A673 (cell line): ENCODE measurements around the gene CHST12. TPM values are rescaled to one million over a fixed set of nuclear protein-coding genes. Genes with fewer than 3 reads are reported as not detected.

Experiments used
- BruUV-seq: library from RNA; stranded (reverse); fragments of 400-500 nt; replicated peaks from 2 replicates; lab custom pipeline; 2021; lab: Mats Ljungman, UMichigan
- CTCF ChIA-PET: fragments of 300-600 bp; sonication (Branson Sonifier 250); formaldehyde crosslinking; loops from one replicate; lab custom pipeline; 2022; ENCODE audit warnings: antibody characterized with exemption; lab: Charles Lee
- POLR2A ChIA-PET: fragments of 300-600 bp; sonication (Branson Sonifier 250); formaldehyde crosslinking; loops from one replicate; lab custom pipeline; 2022; ENCODE audit warnings: antibody characterized with exemption; ENCODE audit not compliant: low non-redundant PET; lab: Charles Lee
- DNase-seq: peaks from one replicate; pipeline ENCODE4 v3.0.0-alpha.2; 2015; ENCODE audit warnings: low spot score
- H3K27ac ChIP-seq: fragments of 200-600 bp; sonication (generic); 2 replicates; pipeline ENCODE4 v1.5.1; 2016; ENCODE audit warnings: mixed run types, low read depth, mild to moderate bottlenecking, mixed read lengths, antibody characterized with exemption, low read length; ENCODE audit not compliant: poor library complexity, severe bottlenecking
- H3K27me3 ChIP-seq: fragments of 200-600 bp; sonication (generic); replicated peaks from 2 replicates; pipeline ENCODE4 v1.6.1; 2017; ENCODE audit warnings: mixed run types, low read depth, mild to moderate bottlenecking, mixed read lengths, antibody characterized with exemption, low read length; ENCODE audit not compliant: insufficient read depth, poor library complexity
- H3K36me3 ChIP-seq: fragments of 200-600 bp; sonication (generic); 2 replicates; pipeline ENCODE4 v1.6.1; 2016; ENCODE audit warnings: mixed run types, mild to moderate bottlenecking, mixed read lengths, antibody characterized with exemption, low read length; ENCODE audit not compliant: insufficient read depth, poor library complexity, severe bottlenecking
- H3K4me1 ChIP-seq: fragments of 200-600 bp; sonication (generic); 2 replicates; pipeline ENCODE4 v1.6.1; 2017; ENCODE audit warnings: mixed run types, mild to moderate bottlenecking, mixed read lengths, antibody characterized with exemption, low read length; ENCODE audit not compliant: insufficient read depth, poor library complexity, severe bottlenecking
- H3K4me3 ChIP-seq: fragments of 200-600 bp; sonication (generic); 2 replicates; pipeline ENCODE4 v1.5.1; 2016; ENCODE audit warnings: low read depth, mixed run types, mild to moderate bottlenecking, mixed read lengths, low read length; ENCODE audit not compliant: poor library complexity, severe bottlenecking
- H3K9me3 ChIP-seq: fragments of 200-600 bp; sonication (generic); 2 replicates; pipeline ENCODE4 v1.6.1; 2016; ENCODE audit warnings: mixed run types, low read depth, mild to moderate bottlenecking, mixed read lengths, antibody characterized with exemption, low read length; ENCODE audit not compliant: poor library complexity, severe bottlenecking
- CTCF ChIP-seq: fragments of 300-800, 200-600 bp; sonication (generic); conservative IDR thresholded peaks from 2 replicates; pipeline ENCODE4 v1.5.1; 2017; ENCODE audit warnings: low read depth, mild to moderate bottlenecking, antibody characterized with exemption, low read length, moderate library complexity, mixed read lengths
- EZH2 ChIP-seq: fragments of 200-600 bp; sonication (generic); IDR thresholded peaks from 2 replicates; pipeline ENCODE4 v1.6.1; 2017; ENCODE audit warnings: borderline replicate concordance, low read depth, mild to moderate bottlenecking, mixed read lengths, antibody characterized with exemption, low read length; ENCODE audit not compliant: poor library complexity, severe bottlenecking
- intact Hi-C: fragments of 100-400 bp; cut with micrococcal nuclease; formaldehyde crosslinking; loops from one replicate; pipeline ENCODE4 v1.10.0; 2022; ENCODE audit not compliant: unreplicated experiment
- total RNA-seq: library from RNA; stranded (reverse); gene quantifications from 2 replicates; pipeline ENCODE4 v1.2.3, GENCODE V29; 2021

The CHST12 gene
- total RNA-seq, 1 experiment from 2014 or later: 21.8 TPM

GRCh38 chr7:2445898-2446555, 42.6 kb downstream of the CHST12 start:
- BruUV-seq: no TSS peak
- no peak for DNase-seq
- TF ChIP-seq CTCF: no peak
- TF ChIP-seq EZH2: no peak
- ChIA-PET POLR2A (no interaction called here), CTCF (no interaction called here)
- Histone ChIP-seq H3K4me1 (no peaks in the 10 kb centered on the region), H3K9me3 (no peaks in the 10 kb centered on the region), H3K36me3 (no peaks in the 10 kb centered on the region), H3K27me3 (no peaks in the 10 kb centered on the region), H3K4me3 (no peak overlapping the region), H3K27ac (no peak overlapping the region)
- intact Hi-C loops: no loop called here

- intact Hi-C loops: no loop called here
- no peak overlapping the region for H3K4me3 ChIP-seq
- H3K36me3 ChIP-seq: no peaks in the 10 kb centered on the region
- no TSS peak for BruUV-seq
- no peak for DNase-seq
- H3K27me3 ChIP-seq: no peaks in the 10 kb centered on the region
- no peak for TF ChIP-seq CTCF
- no peak overlapping the region for H3K27ac ChIP-seq
- peaks cover 4% of the 10 kb centered on the region for H3K4me1 ChIP-seq
- no peaks in the 10 kb centered on the region for H3K9me3 ChIP-seq
- ChIA-PET POLR2A (no interaction called here), CTCF (no interaction called here)
Observed at GRCh38 chr7:2446676-2447075, 43.3 kb downstream of the CHST12 start.

GRCh38 chr7:2450198-2451107, 47.0 kb downstream of the CHST12 start:
- ChIA-PET CTCF (interaction anchor here (1.5 to 2.2 kb wide), 2 partner anchors 19 to 230 kb away, joined by 10 to 15 read pairs; no protein-coding TSS in a partner anchor), POLR2A (no interaction called here)
- intact Hi-C loops: loop anchor here (1.0 to 10.0 kb wide), 2 partner anchors 231 to 264 kb away; no protein-coding TSS in a partner anchor
- no peak for DNase-seq
- no peak overlapping the region for H3K27ac ChIP-seq
- H3K4me3 ChIP-seq: no peak overlapping the region
- TF ChIP-seq CTCF: no peak
- TF ChIP-seq EZH2: no peak
- peaks cover 6% of the 10 kb centered on the region for H3K4me1 ChIP-seq
- H3K36me3 ChIP-seq: no peaks in the 10 kb centered on the region
- BruUV-seq: no TSS peak
- H3K9me3 ChIP-seq: no peaks in the 10 kb centered on the region
- H3K27me3 ChIP-seq: no peaks in the 10 kb centered on the region
